ENCODE data around the gene CFAP74. TPM values are rescaled to one million over a fixed set of nuclear protein-coding genes. Genes with fewer than 3 reads are reported as not detected.

Gene CFAP74
- total RNA-seq, 2 donors from 2014 or later, result under 0.01 TPM; not detected in 1

GRCh38 chr1:2021550-2021949 is 18.0 kb upstream of the CFAP74 start:
- Histone ChIP-seq H3K9me3 (no peaks in the 10 kb centered on the region), H3K27me3 (peaks cover 0 to 24% of the 10 kb centered on the region in 2 donors), H3K4me3 (no peak overlapping the region), H3K4me1 (peaks cover 7% of the 10 kb centered on the region), H3K27ac (no peak overlapping the region), H3K36me3 (replicated peaks in 1 of 2; ENCODE audit: insufficient read depth in 1 of 2, low read depth in 2 of 2) (no peaks in the 10 kb centered on the region)
- 70 to 75% methylated on average over 12 to 23 of the region's 25 CpGs for WGBS, 2 donors
- DNase-seq, result no peak
- no peak for TF ChIP-seq POLR2A (IDR thresholded peaks at IDR 0.05)
- TF ChIP-seq, protein P1, sequence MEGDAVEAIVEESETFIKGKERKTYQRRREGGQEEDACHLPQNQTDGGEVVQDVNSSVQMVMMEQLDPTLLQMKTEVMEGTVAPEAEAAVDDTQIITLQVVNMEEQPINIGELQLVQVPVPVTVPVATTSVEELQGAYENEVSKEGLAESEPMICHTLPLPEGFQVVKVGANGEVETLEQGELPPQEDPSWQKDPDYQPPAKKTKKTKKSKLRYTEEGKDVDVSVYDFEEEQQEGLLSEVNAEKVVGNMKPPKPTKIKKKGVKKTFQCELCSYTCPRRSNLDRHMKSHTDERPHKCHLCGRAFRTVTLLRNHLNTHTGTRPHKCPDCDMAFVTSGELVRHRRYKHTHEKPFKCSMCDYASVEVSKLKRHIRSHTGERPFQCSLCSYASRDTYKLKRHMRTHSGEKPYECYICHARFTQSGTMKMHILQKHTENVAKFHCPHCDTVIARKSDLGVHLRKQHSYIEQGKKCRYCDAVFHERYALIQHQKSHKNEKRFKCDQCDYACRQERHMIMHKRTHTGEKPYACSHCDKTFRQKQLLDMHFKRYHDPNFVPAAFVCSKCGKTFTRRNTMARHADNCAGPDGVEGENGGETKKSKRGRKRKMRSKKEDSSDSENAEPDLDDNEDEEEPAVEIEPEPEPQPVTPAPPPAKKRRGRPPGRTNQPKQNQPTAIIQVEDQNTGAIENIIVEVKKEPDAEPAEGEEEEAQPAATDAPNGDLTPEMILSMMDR (IDR thresholded peaks at IDR 0.05), result no peak
- ATAC-seq, result no peak
- intact Hi-C loops (cut with DNase I), result no loop called here

DNA sequence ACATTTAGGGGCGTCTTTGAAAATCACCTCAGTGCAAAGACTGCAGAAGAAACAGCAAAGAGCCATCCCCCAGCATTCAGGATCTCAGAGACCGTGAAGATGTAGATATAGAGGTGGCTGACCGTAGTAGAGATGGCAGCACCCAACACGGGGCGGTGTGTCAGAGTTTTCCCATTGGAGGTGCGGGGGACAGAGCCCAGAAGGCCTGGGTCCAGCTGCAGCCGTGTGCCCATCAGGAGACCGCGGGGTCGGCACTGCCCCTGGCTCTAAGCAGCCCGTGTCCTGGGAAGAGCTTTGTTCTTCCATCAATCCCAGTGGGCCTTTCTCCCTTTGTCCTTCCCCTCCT is 16.7 kb upstream of the CFAP74 start:
- TF ChIP-seq POLR2A (IDR thresholded peaks at IDR 0.05), result no peak
- TF ChIP-seq, protein P1 (IDR thresholded peaks at IDR 0.05), result no peak
- 63 to 79% methylated on average over 8 to 11 of the region's 11 CpGs for WGBS, 2 donors
- H3K27me3 ChIP-seq, result peaks cover 0 to 24% of the 10 kb centered on the region in 2 donors

GRCh38 chr1:2019571-2020309 is 16.2 kb upstream of the CFAP74 start:
- Histone ChIP-seq H3K9me3 (no peaks in the 10 kb centered on the region), H3K36me3 (replicated peaks in 1 of 2; ENCODE audit: insufficient read depth in 1 of 2, low read depth in 2 of 2) (no peaks in the 10 kb centered on the region), H3K27ac (no peak overlapping the region), H3K4me3 (no peak overlapping the region), H3K27me3 (peaks cover 0 to 24% of the 10 kb centered on the region in 2 donors), H3K4me1 (peaks cover 7% of the 10 kb centered on the region)
- TF ChIP-seq, protein P1 (IDR thresholded peaks at IDR 0.05), result no peak
- TF ChIP-seq POLR2A (IDR thresholded peaks at IDR 0.05), result no peak
- intact Hi-C loops (cut with DNase I), result no loop called here
- DNase-seq (peak in 1 of 4 donors; percentile 24), ATAC-seq (peak; percentile 45)
- WGBS, 2 donors, result 18 to 19% methylated on average over 7 to 36 of the region's 61 CpGs

More for the DNA sequence above, 16.7 kb upstream of the CFAP74 start:
- Histone ChIP-seq H3K4me1 (peaks cover 7% of the 10 kb centered on the region), H3K36me3 (replicated peaks in 1 of 2; ENCODE audit: insufficient read depth in 1 of 2, low read depth in 2 of 2) (no peaks in the 10 kb centered on the region), H3K9me3 (no peaks in the 10 kb centered on the region), H3K4me3 (no peak overlapping the region), H3K27ac (no peak overlapping the region)
- intact Hi-C loops (cut with DNase I), result no loop called here
- ATAC-seq, result no peak
- no peak for DNase-seq

DNA sequence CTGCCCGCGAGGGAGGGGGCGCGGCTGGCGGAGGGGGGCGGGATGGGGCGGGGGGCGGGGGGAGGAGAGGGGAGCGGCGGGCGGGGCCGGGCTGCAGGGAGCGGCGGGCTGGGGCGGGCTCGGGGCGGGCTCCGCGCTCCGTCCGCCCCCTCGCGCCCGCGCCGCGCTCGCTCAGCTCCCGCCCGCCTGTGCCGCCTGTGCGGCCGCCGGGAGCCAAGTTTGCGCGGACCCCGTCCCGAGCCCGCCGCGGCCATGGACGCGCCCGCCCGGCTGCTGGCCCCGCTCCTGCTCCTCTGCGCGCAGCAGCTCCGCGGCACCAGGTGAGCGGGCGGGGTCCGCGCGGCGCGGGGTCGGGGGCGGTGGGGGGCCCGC is 15.6 kb upstream of the CFAP74 start, which contains the start of gene GABRD:
TSS of gene GABRD (plus strand) at position 174 of the 372 bp plus-strand sequence. CDS start at position 253, 79 bp downstream.
- TF ChIP-seq, protein P1 (IDR thresholded peaks at IDR 0.05), result no peak
- TF ChIP-seq POLR2A (IDR thresholded peaks at IDR 0.05), result no peak
- WGBS, 2 donors, result 0% methylated on average over 31 of the region's 60 CpGs; no CpG with 5 or more reads in 1 of the 2 donors
- Histone ChIP-seq H3K36me3 (replicated peaks in 1 of 2; ENCODE audit: insufficient read depth in 1 of 2, low read depth in 2 of 2) (no peaks in the 10 kb centered on the region), H3K4me1 (peaks cover 7% of the 10 kb centered on the region), H3K9me3 (no peaks in the 10 kb centered on the region), H3K27ac (no peak within 1 kb of the TSS), H3K27me3 (peaks cover 0 to 24% of the 10 kb centered on the region in 2 donors), H3K4me3 (no peak within 1 kb of the TSS)
- peak; percentile 32 for ATAC-seq
- intact Hi-C loops (cut with DNase I), result no loop called here
- DNase-seq, result no peak
